H1 (cell line): ENCODE results near the gene EXTL1. TPM values are rescaled to one million over a fixed set of nuclear protein-coding genes. Genes with fewer than 3 reads are reported as not detected.

Source experiments
- TAF7 ChIP-seq: optimal IDR thresholded peaks from 2 replicates; pipeline ENCODE3; 2011; ENCODE audit warnings: low read depth, mild to moderate bottlenecking, inconsistent platforms, low read length, moderate library complexity, borderline replicate concordance
- TCF12 ChIP-seq: IDR thresholded peaks from 2 replicates; pipeline ENCODE4 v1.6.1; 2011; ENCODE audit warnings: low read depth, mild to moderate bottlenecking, low read length
- polyA plus RNA-seq, 7 experiments: library from polyadenylated mRNA; depleted of rRNA in 3 of 7; stranded (reverse) in 5 of 7; unstranded in 2 of 7; fragments of >200 nt in 5 of 7; fragments of 200-250 nt in 2 of 7; gene quantifications; 1 replicate in 5 of 7; 2 replicates in 1 of 7; 4 replicates in 1 of 7; pipeline versions ENCODE4 v1.2.1 to v1.2.3, GENCODE V29; 2011 to 2013; ENCODE audit warnings: missing spikeins in 2 of 7, mixed read lengths in 2 of 7
- total RNA-seq: library from RNA; stranded (reverse); fragmentation: NEBNext Ultra II Directional; extraction: Animal tissue kit (Norgen Biotek cat#: 25700); gene quantifications from 2 replicates; pipeline ENCODE4 v1.2.1, GENCODE V29; 2021
- TF ChIP-seq, protein P1 (sequence below): fragments of 300-600 bp; sonication (generic); IDR thresholded peaks from 2 replicates; pipeline ENCODE4 v1.7.1; 2012; ENCODE audit warnings: low read length, moderate library complexity, mild to moderate bottlenecking, inconsistent platforms; ENCODE audit not compliant: insufficient replicate concordance

Gene EXTL1
- total and polyA plus RNA-seq, 2 of the 8 experiments (the other 6 are each of a cell fraction or from before 2014, with no cell fraction given) = 0.89 to 1.2 TPM

DNA sequence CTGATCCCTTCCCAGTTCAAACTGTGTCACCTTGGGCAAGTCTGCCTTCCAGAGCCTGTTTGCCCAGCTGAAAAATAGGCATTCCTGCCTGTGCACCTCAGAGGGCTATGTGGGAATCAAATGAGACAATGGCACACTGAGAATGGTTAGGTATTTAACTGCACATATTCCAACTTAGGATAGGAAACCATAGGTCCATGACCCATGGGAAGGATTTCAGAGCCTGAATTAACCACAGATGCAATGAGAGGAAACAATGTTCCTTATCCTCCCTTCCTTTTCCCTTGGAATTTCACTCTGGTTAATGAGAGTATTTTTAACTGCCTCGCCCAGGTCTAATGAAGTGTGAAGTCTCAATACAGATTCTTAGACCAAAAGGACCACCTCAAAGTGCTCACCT lies 36.4 kb upstream of the EXTL1 start (continued):
- TF ChIP-seq, protein P1, sequence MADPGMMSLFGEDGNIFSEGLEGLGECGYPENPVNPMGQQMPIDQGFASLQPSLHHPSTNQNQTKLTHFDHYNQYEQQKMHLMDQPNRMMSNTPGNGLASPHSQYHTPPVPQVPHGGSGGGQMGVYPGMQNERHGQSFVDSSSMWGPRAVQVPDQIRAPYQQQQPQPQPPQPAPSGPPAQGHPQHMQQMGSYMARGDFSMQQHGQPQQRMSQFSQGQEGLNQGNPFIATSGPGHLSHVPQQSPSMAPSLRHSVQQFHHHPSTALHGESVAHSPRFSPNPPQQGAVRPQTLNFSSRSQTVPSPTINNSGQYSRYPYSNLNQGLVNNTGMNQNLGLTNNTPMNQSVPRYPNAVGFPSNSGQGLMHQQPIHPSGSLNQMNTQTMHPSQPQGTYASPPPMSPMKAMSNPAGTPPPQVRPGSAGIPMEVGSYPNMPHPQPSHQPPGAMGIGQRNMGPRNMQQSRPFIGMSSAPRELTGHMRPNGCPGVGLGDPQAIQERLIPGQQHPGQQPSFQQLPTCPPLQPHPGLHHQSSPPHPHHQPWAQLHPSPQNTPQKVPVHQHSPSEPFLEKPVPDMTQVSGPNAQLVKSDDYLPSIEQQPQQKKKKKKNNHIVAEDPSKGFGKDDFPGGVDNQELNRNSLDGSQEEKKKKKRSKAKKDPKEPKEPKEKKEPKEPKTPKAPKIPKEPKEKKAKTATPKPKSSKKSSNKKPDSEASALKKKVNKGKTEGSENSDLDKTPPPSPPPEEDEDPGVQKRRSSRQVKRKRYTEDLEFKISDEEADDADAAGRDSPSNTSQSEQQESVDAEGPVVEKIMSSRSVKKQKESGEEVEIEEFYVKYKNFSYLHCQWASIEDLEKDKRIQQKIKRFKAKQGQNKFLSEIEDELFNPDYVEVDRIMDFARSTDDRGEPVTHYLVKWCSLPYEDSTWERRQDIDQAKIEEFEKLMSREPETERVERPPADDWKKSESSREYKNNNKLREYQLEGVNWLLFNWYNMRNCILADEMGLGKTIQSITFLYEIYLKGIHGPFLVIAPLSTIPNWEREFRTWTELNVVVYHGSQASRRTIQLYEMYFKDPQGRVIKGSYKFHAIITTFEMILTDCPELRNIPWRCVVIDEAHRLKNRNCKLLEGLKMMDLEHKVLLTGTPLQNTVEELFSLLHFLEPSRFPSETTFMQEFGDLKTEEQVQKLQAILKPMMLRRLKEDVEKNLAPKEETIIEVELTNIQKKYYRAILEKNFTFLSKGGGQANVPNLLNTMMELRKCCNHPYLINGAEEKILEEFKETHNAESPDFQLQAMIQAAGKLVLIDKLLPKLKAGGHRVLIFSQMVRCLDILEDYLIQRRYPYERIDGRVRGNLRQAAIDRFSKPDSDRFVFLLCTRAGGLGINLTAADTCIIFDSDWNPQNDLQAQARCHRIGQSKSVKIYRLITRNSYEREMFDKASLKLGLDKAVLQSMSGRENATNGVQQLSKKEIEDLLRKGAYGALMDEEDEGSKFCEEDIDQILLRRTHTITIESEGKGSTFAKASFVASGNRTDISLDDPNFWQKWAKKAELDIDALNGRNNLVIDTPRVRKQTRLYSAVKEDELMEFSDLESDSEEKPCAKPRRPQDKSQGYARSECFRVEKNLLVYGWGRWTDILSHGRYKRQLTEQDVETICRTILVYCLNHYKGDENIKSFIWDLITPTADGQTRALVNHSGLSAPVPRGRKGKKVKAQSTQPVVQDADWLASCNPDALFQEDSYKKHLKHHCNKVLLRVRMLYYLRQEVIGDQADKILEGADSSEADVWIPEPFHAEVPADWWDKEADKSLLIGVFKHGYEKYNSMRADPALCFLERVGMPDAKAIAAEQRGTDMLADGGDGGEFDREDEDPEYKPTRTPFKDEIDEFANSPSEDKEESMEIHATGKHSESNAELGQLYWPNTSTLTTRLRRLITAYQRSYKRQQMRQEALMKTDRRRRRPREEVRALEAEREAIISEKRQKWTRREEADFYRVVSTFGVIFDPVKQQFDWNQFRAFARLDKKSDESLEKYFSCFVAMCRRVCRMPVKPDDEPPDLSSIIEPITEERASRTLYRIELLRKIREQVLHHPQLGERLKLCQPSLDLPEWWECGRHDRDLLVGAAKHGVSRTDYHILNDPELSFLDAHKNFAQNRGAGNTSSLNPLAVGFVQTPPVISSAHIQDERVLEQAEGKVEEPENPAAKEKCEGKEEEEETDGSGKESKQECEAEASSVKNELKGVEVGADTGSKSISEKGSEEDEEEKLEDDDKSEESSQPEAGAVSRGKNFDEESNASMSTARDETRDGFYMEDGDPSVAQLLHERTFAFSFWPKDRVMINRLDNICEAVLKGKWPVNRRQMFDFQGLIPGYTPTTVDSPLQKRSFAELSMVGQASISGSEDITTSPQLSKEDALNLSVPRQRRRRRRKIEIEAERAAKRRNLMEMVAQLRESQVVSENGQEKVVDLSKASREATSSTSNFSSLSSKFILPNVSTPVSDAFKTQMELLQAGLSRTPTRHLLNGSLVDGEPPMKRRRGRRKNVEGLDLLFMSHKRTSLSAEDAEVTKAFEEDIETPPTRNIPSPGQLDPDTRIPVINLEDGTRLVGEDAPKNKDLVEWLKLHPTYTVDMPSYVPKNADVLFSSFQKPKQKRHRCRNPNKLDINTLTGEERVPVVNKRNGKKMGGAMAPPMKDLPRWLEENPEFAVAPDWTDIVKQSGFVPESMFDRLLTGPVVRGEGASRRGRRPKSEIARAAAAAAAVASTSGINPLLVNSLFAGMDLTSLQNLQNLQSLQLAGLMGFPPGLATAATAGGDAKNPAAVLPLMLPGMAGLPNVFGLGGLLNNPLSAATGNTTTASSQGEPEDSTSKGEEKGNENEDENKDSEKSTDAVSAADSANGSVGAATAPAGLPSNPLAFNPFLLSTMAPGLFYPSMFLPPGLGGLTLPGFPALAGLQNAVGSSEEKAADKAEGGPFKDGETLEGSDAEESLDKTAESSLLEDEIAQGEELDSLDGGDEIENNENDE = no peak
- TF ChIP-seq TCF12 (no peak), TAF7 (no peak)
